ENCODE measurements around the gene HILPDA. TPM values are rescaled to one million over a fixed set of nuclear protein-coding genes. Genes with fewer than 3 reads are reported as not detected.

The HILPDA gene
- total RNA-seq, 2 donors from 2014 or later = 12.1 to 31.4 TPM

DNA sequence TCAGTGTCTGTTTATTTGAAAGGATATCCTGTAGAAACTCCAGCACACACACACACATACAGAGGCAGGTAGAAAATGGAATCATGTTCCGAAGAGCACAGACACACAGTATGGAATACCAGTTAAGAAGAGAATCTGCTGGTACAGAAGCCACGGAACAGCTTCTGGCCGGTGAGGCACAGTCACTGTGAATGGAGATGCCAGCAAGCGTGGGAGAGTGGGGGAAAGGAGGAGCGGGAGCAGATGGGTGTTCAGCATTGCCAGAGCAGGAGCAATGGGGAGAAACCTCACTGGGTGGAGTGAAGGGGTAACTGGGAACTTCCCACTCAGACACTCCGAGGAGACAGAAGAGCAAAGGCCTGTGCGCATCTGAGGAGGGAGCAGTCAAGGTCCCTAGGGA is 36.4 kb upstream of the HILPDA start:
- no peaks in the 10 kb centered on the region for H3K27me3 ChIP-seq
- TF ChIP-seq, protein P1, sequence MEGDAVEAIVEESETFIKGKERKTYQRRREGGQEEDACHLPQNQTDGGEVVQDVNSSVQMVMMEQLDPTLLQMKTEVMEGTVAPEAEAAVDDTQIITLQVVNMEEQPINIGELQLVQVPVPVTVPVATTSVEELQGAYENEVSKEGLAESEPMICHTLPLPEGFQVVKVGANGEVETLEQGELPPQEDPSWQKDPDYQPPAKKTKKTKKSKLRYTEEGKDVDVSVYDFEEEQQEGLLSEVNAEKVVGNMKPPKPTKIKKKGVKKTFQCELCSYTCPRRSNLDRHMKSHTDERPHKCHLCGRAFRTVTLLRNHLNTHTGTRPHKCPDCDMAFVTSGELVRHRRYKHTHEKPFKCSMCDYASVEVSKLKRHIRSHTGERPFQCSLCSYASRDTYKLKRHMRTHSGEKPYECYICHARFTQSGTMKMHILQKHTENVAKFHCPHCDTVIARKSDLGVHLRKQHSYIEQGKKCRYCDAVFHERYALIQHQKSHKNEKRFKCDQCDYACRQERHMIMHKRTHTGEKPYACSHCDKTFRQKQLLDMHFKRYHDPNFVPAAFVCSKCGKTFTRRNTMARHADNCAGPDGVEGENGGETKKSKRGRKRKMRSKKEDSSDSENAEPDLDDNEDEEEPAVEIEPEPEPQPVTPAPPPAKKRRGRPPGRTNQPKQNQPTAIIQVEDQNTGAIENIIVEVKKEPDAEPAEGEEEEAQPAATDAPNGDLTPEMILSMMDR (IDR thresholded peaks at IDR 0.05) = no peak
- H3K27ac ChIP-seq = no peak overlapping the region
- no peak overlapping the region for H3K4me3 ChIP-seq
- intact Hi-C loops (cut with DNase I) = no loop called here
- H3K9ac ChIP-seq (ENCODE audit: low read depth in 2 of 2, low read length in 2 of 2) = no peak overlapping the region
- no peak for DNase-seq
- H3K9me3 ChIP-seq = no peaks in the 10 kb centered on the region
- H3K36me3 ChIP-seq = no peaks in the 10 kb centered on the region
- no peaks in the 10 kb centered on the region for H3K4me1 ChIP-seq

DNA sequence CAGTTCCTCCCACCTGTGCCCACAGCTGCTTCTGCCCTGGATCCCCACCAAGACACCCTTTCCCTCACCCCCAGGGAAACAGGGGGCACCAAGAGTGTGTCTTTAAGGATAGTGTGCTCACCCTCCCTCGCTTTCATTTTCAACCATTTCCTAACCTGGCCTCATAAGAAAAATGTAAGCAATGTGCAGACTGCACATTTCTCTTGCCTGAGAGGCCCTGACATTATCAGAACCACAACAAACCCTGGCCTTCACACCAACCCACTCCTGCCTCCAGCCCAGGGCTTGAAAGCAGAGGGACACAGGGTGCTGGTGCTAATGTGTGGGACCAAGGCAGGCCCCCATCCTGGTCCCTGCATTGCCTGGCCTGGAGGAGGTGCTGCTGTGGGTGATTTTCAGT is 34.9 kb upstream of the HILPDA start:
- Histone ChIP-seq H3K9me3 (no peaks in the 10 kb centered on the region), H3K9ac (ENCODE audit: low read depth in 2 of 2, low read length in 2 of 2) (no peak overlapping the region), H3K4me3 (no peak overlapping the region), H3K36me3 (no peaks in the 10 kb centered on the region), H3K27me3 (no peaks in the 10 kb centered on the region), H3K4me1 (no peaks in the 10 kb centered on the region), H3K27ac (no peak overlapping the region)
- no peak for DNase-seq
- intact Hi-C loops (cut with DNase I) = no loop called here
- TF ChIP-seq, protein P1 (IDR thresholded peaks at IDR 0.05) = no peak

DNA sequence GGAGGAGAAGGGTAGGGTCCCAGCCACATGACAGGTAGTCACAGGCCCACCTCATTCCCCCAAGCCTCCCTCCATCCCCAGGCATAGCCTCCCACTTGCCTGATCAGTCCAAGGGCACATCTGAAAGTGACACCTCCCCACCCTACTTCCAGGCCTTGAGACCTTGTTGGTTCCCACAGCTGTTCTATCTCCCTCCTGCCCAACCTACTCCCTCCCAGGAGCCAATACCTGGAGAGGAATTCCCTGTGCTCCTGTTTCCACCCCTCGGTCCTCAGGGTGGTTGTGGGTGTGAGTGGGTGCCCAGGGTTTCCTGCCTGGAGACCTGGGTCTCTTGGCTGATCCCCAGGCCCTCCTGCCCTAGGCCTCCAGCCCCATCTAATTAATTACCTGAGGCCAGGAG is 34.3 kb upstream of the HILPDA start:
- no peaks in the 10 kb centered on the region for H3K4me1 ChIP-seq
- H3K9me3 ChIP-seq = no peaks in the 10 kb centered on the region
- H3K36me3 ChIP-seq = no peaks in the 10 kb centered on the region
- TF ChIP-seq, protein P1 (IDR thresholded peaks at IDR 0.05) = no peak
- DNase-seq = no peak
- H3K4me3 ChIP-seq = no peak overlapping the region
- H3K9ac ChIP-seq (ENCODE audit: low read depth in 2 of 2, low read length in 2 of 2) = no peak overlapping the region
- intact Hi-C loops (cut with DNase I) = no loop called here
- no peak overlapping the region for H3K27ac ChIP-seq
- H3K27me3 ChIP-seq = no peaks in the 10 kb centered on the region

DNA sequence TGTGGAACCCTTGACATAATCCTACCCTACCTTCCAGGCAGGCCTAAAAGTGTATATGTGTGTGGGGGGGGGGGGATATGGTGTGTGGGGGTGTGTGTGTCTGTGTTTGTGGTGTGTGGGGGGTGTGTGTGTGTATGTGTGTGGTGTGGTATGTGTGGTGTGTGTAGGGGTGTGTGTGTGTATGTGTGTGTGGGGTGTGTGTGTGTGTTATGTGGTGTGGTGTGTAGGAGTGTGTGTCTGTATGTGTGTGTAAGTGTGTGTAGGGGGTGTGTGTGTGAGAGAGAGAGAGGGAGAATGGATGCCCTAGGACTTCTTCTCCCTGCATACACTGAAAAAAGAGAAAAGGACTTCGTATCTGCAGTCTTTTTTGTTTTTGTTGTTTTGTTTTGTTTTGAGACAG is 33.6 kb upstream of the HILPDA start:
- TF ChIP-seq, protein P1 (IDR thresholded peaks at IDR 0.05) = no peak
- no peak overlapping the region for H3K27ac ChIP-seq
- no peak for DNase-seq
- H3K36me3 ChIP-seq = no peaks in the 10 kb centered on the region
- H3K9ac ChIP-seq (ENCODE audit: low read depth in 2 of 2, low read length in 2 of 2) = no peak overlapping the region
- no peaks in the 10 kb centered on the region for H3K27me3 ChIP-seq
- H3K9me3 ChIP-seq = no peaks in the 10 kb centered on the region
- no peak overlapping the region for H3K4me3 ChIP-seq
- intact Hi-C loops (cut with DNase I) = no loop called here
- no peaks in the 10 kb centered on the region for H3K4me1 ChIP-seq

DNA sequence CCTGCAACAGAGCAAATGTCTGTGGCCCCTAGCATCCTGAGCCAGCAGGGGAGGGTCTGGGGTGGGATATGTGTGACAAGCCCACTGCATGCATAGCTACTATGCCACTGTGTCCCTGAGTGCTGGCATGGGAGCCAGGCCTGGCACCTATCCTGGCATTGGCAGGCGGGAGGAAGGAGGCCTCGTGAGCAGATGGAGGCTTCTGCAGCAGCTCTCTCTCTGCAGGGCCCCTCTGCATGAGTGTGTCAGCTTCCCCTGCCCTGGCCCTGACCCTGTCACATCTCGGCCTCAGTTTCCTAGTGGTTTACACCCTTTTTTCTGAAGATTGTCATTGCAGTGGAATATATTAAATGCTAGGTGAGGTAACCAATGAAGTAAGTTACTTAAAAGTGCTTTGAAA is 32.8 kb upstream of the HILPDA start:
- H3K9me3 ChIP-seq = no peaks in the 10 kb centered on the region
- no peak for DNase-seq
- H3K36me3 ChIP-seq = no peaks in the 10 kb centered on the region
- no peak overlapping the region for H3K4me3 ChIP-seq
- H3K4me1 ChIP-seq = no peaks in the 10 kb centered on the region
- intact Hi-C loops (cut with DNase I) = no loop called here
- no peak overlapping the region for H3K27ac ChIP-seq
- H3K27me3 ChIP-seq = no peaks in the 10 kb centered on the region
- TF ChIP-seq, protein P1 (IDR thresholded peaks at IDR 0.05) = no peak
- no peak overlapping the region for H3K9ac ChIP-seq (ENCODE audit: low read depth in 2 of 2, low read length in 2 of 2)

Data from colonic mucosa (tissue), 4 donors.